Stimulated activated naive CD8-positive, alpha-beta T cell treated with anti-CD3 and anti-CD28 coated beads, Interleukin-15, amount 100 ng/mL, for 72 hours (primary cell): Measurements from ENCODE around the gene MAGI2.

ENCODE experiments used
- ATAC-seq: fragments of 150-1000 bp; cut with Tn5 transposase; 2 replicates; pipeline ENCODE4 v1.10.0; 2021; ENCODE audit warnings: mild to moderate bottlenecking, moderate library complexity
- DNase-seq, 2 donors: peaks; one replicate each; pipeline ENCODE4 v3.0.0; 2021 to 2022
- H3K27ac Mint-ChIP-seq, 2 donors: one replicate each; pipeline ENCODE4 v1.8.0; 2022; ENCODE audit warnings: mild to moderate bottlenecking in 2 of 2, mixed read lengths in 2 of 2, moderate library complexity in 2 of 2
- H3K27me3 Mint-ChIP-seq: one replicate; pipeline ENCODE4 v1.8.0; 2022; ENCODE audit warnings: mixed read lengths
- H3K4me1 Mint-ChIP-seq: one replicate; pipeline ENCODE4 v1.8.0; 2022; ENCODE audit warnings: mild to moderate bottlenecking, mixed read lengths
- H3K4me3 Mint-ChIP-seq, 2 donors: one replicate each; pipeline ENCODE4 v1.8.0; 2022; ENCODE audit warnings: mild to moderate bottlenecking in 2 of 2, mixed read lengths in 2 of 2, moderate library complexity in 1 of 2
- H3K9me3 Mint-ChIP-seq, 2 donors: one replicate each; pipeline ENCODE4 v1.8.0; 2022; ENCODE audit warnings: mixed read lengths in 2 of 2

The MAGI2 gene

DNA sequence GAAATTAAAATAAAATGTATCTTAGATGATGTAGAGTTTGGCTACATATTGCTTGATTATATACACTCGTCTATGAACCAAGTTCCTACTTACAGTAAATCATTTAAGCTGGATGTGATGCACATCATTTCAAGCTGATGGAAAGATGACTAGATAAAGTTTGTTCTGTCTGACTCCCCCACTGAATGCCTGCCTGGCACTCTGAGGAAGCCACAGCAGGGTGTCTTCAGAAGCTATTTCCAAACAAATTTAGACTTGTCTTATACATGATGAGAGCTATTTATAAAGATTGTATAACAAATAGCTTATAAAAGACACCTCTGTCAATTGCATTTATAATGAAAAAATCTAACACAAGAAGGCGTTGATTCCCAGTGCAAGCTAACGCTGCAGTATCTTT lies 741.4 kb downstream of the MAGI2 start:
- ATAC-seq, result no peak
- DNase-seq, result no peak
- H3K9me3 Mint-ChIP-seq, result peaks cover 11% of the 10 kb centered on the region in 2 donors
- no peaks in the 10 kb centered on the region for H3K27me3 Mint-ChIP-seq
- H3K4me1 Mint-ChIP-seq, result no peaks in the 10 kb centered on the region
- H3K4me3 Mint-ChIP-seq, result no peak overlapping the region
- H3K27ac Mint-ChIP-seq, result no peak overlapping the region

DNA sequence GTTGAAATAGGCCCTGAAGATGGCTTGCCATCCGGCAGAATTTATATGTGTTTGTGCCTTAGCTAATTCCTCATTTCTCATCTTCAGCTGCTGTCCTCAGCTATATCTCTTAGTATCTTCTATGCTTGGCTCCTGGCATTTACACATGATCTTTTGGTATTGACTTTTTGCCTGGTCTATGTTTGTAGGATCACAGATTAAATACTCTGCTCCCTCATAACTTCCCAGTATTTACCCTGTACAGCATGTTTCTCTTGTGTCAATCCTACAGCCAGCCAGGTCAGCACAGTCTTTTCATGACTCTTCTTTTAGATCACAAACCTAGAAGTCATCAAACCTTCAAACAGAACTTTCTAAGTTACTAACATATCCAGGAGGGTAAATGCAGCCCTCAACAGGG lies 743.8 kb downstream of the MAGI2 start:
- Mint-ChIP-seq H3K27ac (no peak overlapping the region), H3K27me3 (no peaks in the 10 kb centered on the region), H3K4me3 (no peak overlapping the region), H3K4me1 (no peaks in the 10 kb centered on the region), H3K9me3 (peaks cover 11 to 17% of the 10 kb centered on the region in 2 donors)
- ATAC-seq (no peak), DNase-seq (no peak)

DNA sequence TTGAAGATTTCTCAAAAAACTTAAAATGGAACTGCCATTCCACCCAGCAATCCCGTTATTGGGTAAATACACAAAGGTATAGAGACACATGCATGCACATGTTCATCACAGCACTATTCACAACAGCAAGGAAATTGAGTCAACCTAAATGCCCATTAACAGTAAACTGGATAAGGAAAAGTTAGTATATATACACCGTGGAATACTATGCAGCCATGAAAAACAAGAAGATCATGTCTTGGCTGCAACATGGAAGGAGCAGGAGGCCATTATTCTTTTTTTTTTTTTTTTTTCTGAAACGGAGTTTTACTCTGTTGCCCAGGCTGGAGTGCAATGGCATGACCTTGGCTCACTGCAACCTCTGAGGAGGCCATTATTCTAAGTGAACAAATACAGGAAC lies 749.0 kb downstream of the MAGI2 start:
- Mint-ChIP-seq H3K4me3 (no peak overlapping the region), H3K4me1 (no peaks in the 10 kb centered on the region), H3K27me3 (no peaks in the 10 kb centered on the region), H3K9me3 (peaks cover 4 to 21% of the 10 kb centered on the region in 2 donors), H3K27ac (no peak overlapping the region)
- ATAC-seq (no peak), DNase-seq (no peak)

DNA sequence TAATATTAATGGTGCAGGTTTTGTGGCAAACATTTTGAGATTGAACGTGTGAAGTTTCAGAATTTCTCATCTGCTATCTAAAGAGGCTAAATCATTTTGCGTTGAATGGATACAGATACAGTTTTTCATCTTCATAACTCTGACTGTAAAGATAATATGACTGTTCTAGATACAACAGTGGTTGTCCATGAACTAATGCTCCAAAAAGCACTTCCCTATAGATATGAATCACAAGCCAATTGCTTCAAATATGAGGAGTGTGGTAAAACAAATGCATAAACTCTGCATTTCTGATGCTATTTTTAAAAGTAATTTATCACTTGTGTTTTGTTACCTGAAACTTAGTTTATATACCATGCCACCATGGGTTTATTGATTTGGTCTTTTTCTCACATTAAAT lies 750.1 kb downstream of the MAGI2 start:
- H3K27ac Mint-ChIP-seq, result no peak overlapping the region
- H3K4me3 Mint-ChIP-seq, result no peak overlapping the region

DNA sequence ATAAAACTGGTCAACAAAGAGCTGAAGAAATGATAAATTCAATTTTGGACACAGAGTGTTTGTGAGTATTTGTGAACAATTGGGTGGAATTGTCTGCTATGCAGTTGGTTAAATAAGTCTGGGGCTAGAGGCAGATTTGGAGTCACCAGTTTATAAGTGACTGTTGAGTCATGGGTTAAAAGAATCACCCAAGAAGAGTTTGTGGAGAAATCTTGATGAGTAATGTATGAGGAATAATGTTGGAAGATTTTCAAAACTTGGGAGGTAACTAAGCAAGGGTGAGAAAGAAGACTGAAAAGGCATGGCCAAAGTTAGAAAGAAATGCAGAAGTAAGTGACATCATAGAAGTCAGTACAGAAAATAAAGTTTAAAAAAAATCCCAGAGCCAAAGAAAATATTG lies 750.7 kb downstream of the MAGI2 start:
- Mint-ChIP-seq H3K4me3 (no peak overlapping the region), H3K27ac (no peak overlapping the region), H3K9me3 (peaks cover 0 to 21% of the 10 kb centered on the region in 2 donors), H3K27me3 (no peaks in the 10 kb centered on the region), H3K4me1 (no peaks in the 10 kb centered on the region)
- no peak for ATAC-seq
- no peak for DNase-seq

More for the DNA sequence above, 750.1 kb downstream of the MAGI2 start:
- DNase-seq (no peak), ATAC-seq (no peak)
- peaks cover 0 to 21% of the 10 kb centered on the region in 2 donors for H3K9me3 Mint-ChIP-seq
- H3K27me3 Mint-ChIP-seq, result no peaks in the 10 kb centered on the region
- H3K4me1 Mint-ChIP-seq, result no peaks in the 10 kb centered on the region

DNA sequence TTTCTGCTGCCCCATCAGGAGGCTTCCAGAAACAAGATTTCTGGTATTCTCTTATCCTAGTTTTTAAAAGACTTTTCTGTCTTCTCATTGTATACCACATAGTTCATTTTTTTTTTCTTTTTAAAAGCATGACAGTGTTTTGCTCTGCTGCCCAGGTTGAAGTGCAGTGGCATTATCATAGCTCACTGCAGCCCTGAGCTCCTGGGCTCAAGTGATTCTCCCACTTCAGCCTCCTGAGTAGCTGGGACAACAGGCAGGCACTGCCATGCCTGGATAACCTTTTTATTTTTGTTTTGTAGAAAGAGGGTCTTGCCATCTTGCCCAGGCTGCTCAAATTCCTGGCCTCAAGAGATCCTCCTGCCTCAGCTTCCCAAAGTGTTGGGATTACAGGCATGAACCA lies 757.6 kb downstream of the MAGI2 start:
- DNase-seq, result no peak
- no peaks in the 10 kb centered on the region for H3K4me1 Mint-ChIP-seq
- no peak overlapping the region for H3K27ac Mint-ChIP-seq
- H3K4me3 Mint-ChIP-seq, result no peak overlapping the region
- ATAC-seq, result no peak
- H3K27me3 Mint-ChIP-seq, result no peaks in the 10 kb centered on the region
- H3K9me3 Mint-ChIP-seq, result peaks cover 0 to 7% of the 10 kb centered on the region in 2 donors

DNA sequence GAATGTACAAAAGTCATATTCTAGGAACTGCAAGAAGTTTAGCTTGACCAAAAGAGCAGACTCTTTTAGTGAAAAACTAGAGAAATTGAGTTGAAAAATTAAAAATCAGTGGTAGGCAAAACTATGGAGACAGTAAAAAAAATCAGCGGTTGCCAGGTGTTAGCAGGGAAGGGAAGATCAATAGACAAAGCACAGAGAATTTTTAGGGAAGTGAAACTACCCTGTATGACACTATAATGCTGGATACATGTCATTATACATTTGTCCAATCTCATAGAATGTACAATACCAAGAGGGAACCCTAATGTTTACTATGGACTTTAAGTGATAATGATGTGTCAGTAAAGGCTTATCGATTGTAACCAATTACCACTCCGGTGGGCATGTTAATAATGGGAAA lies 761.9 kb downstream of the MAGI2 start:
- H3K27me3 Mint-ChIP-seq, result no peaks in the 10 kb centered on the region
- no peak overlapping the region for H3K4me3 Mint-ChIP-seq
- peaks cover 0 to 7% of the 10 kb centered on the region in 2 donors for H3K9me3 Mint-ChIP-seq
- DNase-seq (no peak), ATAC-seq (no peak)
- no peaks in the 10 kb centered on the region for H3K4me1 Mint-ChIP-seq
- H3K27ac Mint-ChIP-seq, result no peak overlapping the region

DNA sequence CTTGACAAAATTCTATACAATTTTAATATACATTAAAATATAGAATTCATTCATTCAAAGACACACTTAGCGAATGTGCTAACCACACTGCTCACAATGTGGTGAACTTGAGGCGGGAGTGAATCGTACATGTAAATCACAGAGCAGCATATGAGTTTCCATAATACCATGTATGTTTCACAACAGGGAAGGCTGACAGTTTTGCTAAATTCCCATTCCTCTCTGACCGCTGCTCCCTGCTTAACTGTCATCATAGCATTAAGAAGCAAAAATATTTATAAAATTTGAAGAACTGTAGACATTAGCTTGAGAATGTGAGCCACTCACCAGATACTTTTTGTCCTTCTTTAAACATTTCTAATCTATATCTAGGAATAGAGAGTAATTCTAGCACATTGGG lies 763.3 kb downstream of the MAGI2 start:
- no peak for DNase-seq
- Mint-ChIP-seq H3K4me3 (no peak overlapping the region), H3K4me1 (no peaks in the 10 kb centered on the region)

DNA sequence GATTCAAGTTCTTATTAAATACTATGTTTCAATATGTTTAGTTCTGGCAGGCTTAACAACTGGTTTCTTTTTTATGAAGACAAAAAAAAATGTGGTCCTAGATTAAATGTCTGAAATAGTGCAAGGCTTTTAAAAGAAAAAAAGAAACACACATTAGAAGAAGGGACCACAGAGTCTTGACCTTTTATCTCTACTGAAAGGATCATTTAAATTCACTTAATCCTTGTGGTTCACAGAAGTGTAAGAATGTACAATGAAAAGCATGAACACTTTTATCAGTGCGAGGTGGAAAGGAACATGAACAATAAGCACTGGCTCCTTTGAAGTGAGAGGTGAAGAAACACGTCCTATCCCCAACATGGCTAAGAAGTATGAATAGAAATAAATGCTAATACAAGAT lies 765.1 kb downstream of the MAGI2 start:
- Mint-ChIP-seq H3K27ac (no peak overlapping the region), H3K4me3 (no peak overlapping the region), H3K27me3 (no peaks in the 10 kb centered on the region), H3K9me3 (no peaks in the 10 kb centered on the region), H3K4me1 (no peaks in the 10 kb centered on the region)
- DNase-seq (no peak), ATAC-seq (no peak)

More for the DNA sequence above, 763.3 kb downstream of the MAGI2 start:
- Mint-ChIP-seq H3K27me3 (no peaks in the 10 kb centered on the region), H3K9me3 (peaks cover 0 to 7% of the 10 kb centered on the region in 2 donors), H3K27ac (no peak overlapping the region)
- ATAC-seq, result no peak

DNA sequence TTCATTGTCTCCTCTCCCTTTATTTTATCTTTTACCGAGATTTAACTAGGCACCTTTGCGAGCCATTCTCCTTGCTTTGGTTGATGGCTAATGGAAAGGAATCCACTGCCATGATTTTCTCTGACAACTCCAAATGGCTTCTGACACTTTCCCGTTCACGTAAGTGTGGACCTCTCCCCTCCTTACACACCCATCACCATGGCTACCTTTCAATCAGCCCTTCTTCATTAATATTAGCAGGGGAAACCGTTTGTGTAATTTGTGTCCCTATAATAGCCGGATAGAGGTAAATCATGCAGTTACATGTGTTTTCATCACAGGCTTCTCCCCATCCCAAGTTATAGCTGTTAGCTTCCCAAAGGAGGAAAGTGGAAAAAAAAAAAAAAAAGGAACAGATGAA lies 767.3 kb downstream of the MAGI2 start:
- DNase-seq, result no peak
- H3K27ac Mint-ChIP-seq, result no peak overlapping the region

DNA sequence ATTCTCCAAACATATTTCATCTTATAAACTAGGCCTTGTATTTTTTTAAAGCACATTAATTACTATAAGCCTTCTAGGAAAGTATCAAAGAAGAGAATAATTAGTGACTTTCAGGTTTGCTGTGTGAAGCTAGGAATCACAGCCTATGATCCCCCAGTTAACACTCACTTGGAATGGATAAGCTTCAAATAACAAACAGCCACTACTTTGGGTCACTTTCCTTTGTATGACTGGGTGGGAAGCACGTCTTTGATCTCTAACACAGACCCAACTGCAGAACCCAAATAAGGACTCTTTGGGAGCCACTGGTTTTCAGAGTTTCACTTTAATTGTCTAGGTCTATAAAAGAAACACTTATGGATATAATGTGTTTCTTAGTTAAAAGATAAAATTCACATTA lies 769.3 kb downstream of the MAGI2 start:
- Mint-ChIP-seq H3K27me3 (no peaks in the 10 kb centered on the region), H3K4me3 (no peak overlapping the region), H3K4me1 (no peaks in the 10 kb centered on the region), H3K27ac (no peak overlapping the region), H3K9me3 (no peaks in the 10 kb centered on the region)
- ATAC-seq (no peak), DNase-seq (no peak)

More for the DNA sequence above, 767.3 kb downstream of the MAGI2 start:
- Mint-ChIP-seq H3K4me1 (no peaks in the 10 kb centered on the region), H3K4me3 (no peak overlapping the region), H3K27me3 (no peaks in the 10 kb centered on the region), H3K9me3 (no peaks in the 10 kb centered on the region)
- no peak for ATAC-seq

DNA sequence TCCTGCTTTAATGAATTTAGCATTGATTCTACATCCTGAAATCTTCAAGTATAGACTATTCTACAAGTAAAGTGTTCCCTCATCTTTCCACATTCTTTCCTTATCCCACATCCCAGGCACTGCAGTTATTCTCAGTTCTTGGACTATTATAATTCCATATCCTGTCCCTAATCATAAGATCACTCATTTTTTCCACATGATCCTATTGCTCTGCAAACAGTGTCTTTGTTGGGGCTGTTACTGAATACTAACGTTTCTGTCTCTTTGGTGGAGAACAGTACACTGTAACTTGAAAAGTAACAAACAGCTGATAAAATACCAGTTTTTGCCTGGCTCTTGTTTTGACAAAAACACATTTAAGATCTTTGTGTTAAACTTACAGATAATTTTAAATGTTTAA lies 769.9 kb downstream of the MAGI2 start:
- no peak overlapping the region for H3K4me3 Mint-ChIP-seq
- H3K27ac Mint-ChIP-seq, result no peak overlapping the region
- no peak for ATAC-seq
- H3K27me3 Mint-ChIP-seq, result no peaks in the 10 kb centered on the region
- DNase-seq, result no peak
- no peaks in the 10 kb centered on the region for H3K9me3 Mint-ChIP-seq
- no peaks in the 10 kb centered on the region for H3K4me1 Mint-ChIP-seq

DNA sequence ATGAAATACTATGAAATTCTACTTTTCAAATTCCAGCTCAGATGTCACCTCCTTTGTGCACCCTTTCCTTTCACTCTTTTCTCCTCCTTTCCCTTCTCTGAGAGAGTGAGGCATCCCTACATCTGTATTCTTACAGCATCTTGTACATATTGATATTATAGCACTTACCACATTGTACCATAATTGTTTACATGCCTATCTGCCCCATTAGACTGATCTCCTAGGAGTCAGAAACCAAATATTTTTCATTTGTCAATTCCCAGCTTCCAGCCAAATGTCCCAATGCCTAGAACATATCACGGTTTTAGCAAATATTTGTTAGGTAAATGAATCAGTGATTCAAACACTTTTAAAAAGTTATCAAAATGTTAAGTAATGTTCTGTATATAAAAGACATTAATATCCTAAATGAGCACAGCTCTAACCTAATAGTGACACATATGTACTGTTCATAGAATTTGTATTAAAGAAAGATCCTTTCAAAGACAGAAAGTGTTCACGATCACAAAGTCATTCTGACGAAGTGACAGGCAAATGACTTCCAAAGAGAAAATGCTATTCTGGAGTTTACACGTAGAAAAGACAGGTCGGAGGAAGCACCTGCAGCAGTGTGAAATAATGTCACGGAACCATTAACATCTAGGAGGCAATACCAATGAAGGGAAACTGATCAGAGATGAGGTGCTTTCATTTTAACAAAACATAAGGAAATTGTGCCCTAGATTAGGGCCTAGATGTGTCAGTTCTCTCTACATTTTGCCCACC lies 774.2 kb downstream of the MAGI2 start:
- no peaks in the 10 kb centered on the region for H3K4me1 Mint-ChIP-seq
- ATAC-seq, result no peak
- DNase-seq, result no peak
- no peak overlapping the region for H3K4me3 Mint-ChIP-seq
- H3K9me3 Mint-ChIP-seq, result peaks cover 0 to 5% of the 10 kb centered on the region in 2 donors
- H3K27me3 Mint-ChIP-seq, result no peaks in the 10 kb centered on the region
- H3K27ac Mint-ChIP-seq, result no peak overlapping the region

DNA sequence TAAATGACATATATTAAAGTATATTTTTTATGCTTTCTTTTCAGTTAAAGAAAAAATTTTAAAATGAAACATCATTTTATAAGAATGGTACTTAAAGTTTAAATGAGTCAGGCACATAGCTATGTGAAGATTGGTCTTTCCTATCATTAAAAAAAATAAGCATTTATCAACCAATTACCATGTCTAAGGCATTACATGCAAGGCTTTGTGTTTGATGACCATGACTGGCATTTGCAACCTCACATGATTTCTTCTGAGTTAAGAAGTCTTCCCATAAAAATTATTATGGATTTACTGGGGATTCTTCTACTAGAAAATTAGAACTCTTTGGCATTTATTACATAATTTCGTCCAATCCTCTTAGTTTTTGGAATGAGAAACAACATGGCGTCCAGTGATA lies 776.1 kb downstream of the MAGI2 start:
- no peak overlapping the region for H3K27ac Mint-ChIP-seq
- H3K4me1 Mint-ChIP-seq, result no peaks in the 10 kb centered on the region
- no peaks in the 10 kb centered on the region for H3K27me3 Mint-ChIP-seq

DNA sequence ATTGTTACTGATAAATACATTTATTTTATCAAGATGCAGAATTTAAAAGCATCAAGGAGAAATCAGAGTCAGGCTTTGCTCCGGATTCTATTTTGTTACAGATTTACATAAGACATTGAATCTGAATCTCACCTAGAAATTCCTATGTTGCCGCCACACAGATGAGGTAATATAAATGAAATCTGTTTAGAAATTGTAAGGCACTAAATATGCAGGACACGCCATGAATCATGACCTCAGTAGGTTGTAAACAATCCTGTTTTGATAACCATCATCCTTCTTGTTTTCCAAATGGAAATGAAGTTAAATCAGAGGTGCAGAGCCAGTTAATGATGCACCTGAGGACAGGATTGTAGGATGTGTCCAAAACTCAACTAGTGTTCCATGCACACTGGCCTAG lies 778.0 kb downstream of the MAGI2 start:
- Mint-ChIP-seq H3K27me3 (no peaks in the 10 kb centered on the region), H3K4me3 (no peak overlapping the region), H3K27ac (no peak overlapping the region), H3K4me1 (no peaks in the 10 kb centered on the region), H3K9me3 (peaks cover 0 to 5% of the 10 kb centered on the region in 2 donors)
- no peak for DNase-seq
- ATAC-seq, result no peak

More for the DNA sequence above, 776.1 kb downstream of the MAGI2 start:
- ATAC-seq (no peak), DNase-seq (no peak)
- Mint-ChIP-seq H3K9me3 (peaks cover 0 to 5% of the 10 kb centered on the region in 2 donors), H3K4me3 (no peak overlapping the region)

DNA sequence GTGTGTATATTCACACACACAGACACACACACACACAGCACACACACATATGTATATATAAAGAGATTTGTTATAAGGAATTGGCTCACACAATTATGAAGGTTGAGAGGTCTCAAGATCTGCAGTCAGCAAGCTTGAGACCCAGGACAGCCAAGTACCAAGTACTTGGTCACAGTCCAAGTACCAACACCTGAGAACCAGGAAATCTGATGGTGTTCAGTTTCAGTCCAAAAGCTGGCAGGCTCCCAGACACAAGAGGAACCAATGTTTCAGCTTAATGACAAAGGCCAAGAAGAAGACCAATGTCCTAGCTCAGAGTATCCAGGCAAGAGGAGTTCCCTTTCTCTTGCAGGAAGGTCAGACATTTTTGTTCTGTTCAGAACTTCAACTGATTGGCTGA lies 780.2 kb downstream of the MAGI2 start:
- H3K27me3 Mint-ChIP-seq, result no peaks in the 10 kb centered on the region
- no peak for ATAC-seq
- H3K27ac Mint-ChIP-seq, result no peak overlapping the region
- no peak for DNase-seq
- H3K9me3 Mint-ChIP-seq, result peaks cover 0 to 5% of the 10 kb centered on the region in 2 donors
- H3K4me3 Mint-ChIP-seq, result no peak overlapping the region
- no peaks in the 10 kb centered on the region for H3K4me1 Mint-ChIP-seq

DNA sequence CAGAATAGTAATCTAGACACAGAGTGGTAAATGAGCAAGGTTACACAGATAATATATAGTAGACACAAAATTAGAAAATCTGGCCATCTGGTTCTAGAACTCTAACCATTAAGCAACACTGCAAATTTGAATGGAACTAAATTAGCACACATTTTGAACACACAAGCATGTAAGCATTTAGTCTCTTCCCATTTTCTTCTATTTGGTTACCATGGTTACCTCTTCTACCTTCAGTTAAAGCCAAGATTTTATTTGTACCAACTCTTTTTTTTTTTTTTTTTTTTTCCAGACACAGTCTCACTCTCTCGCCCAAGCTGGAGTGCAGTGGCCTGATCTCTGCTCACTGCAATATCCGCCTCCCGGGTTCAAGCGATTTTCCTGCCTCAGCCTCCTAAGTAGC lies 790.5 kb downstream of the MAGI2 start:
- H3K27me3 Mint-ChIP-seq, result no peaks in the 10 kb centered on the region
- no peak for DNase-seq
- peaks cover 7 to 10% of the 10 kb centered on the region in 2 donors for H3K9me3 Mint-ChIP-seq
- no peak overlapping the region for H3K4me3 Mint-ChIP-seq
- no peak for ATAC-seq
- H3K27ac Mint-ChIP-seq, result no peak overlapping the region
- no peaks in the 10 kb centered on the region for H3K4me1 Mint-ChIP-seq
